ENCODE measurements around the gene TEKT2.

GRCh38 chr1:36091141-36091540, 7.2 kb downstream of the TEKT2 start:
- no peak for TF ChIP-seq POLR2A (IDR thresholded peaks at IDR 0.05; ENCODE audit: low read length)
- no peak for TF ChIP-seq GATA1 (IDR thresholded peaks at IDR 0.05; ENCODE audit: low read depth, low read length)

All from erythroblast (primary cell).